ENCODE measurements around the gene HFM1. TPM values are rescaled to one million over a fixed set of nuclear protein-coding genes. Genes with fewer than 3 reads are reported as not detected.

Gene HFM1
- total and polyA plus RNA-seq, 9 of the 15 experiments (the other 6 are each of a cell fraction or from before 2014, with no cell fraction given) = 1.5 to 6.4 (median 3.7) TPM

GRCh38 chr1:91308544-91308943, 96.1 kb downstream of the HFM1 start (continued):
- TF ChIP-seq HDAC3 (IDR thresholded peaks at IDR 0.05; ENCODE audit: borderline replicate concordance, partially characterized antibody) = peak; percentile 50
- TF ChIP-seq RFX1 (IDR thresholded peaks at IDR 0.05) = no peak
- no peak for TF ChIP-seq ZNF174 (CRISPR knock-in tag; IDR thresholded peaks at IDR 0.05)
- no peak for TF ChIP-seq ZNF280A (IDR thresholded peaks at IDR 0.05; ENCODE audit: low read depth, partially characterized antibody)
- no peak for TF ChIP-seq JUN (IDR thresholded peaks at IDR 0.05; ENCODE audit: borderline replicate concordance, low read depth, low read length)
- no peak for TF ChIP-seq JUN (CRISPR knock-in tag; IDR thresholded peaks at IDR 0.05; ENCODE audit: borderline replicate concordance)
- no peak for TF ChIP-seq MAFK (IDR thresholded peaks at IDR 0.05; ENCODE audit: low read length)
- no peak for TF ChIP-seq ZNF282 (CRISPR knock-in tag; IDR thresholded peaks at IDR 0.05)
- TF ChIP-seq ZNF668 (CRISPR knock-in tag; IDR thresholded peaks at IDR 0.05) = no peak
- no peak for TF ChIP-seq KLF1 (tag; IDR thresholded peaks at IDR 0.05)
- no peak for TF ChIP-seq CREM (IDR thresholded peaks at IDR 0.05; ENCODE audit: low read depth)
- TF ChIP-seq MAX (CRISPR knock-in tag; IDR thresholded peaks at IDR 0.05) = no peak
- TF ChIP-seq E2F6 (IDR thresholded peaks at IDR 0.05; ENCODE audit: borderline replicate concordance in 1 of 2, extremely low read depth in 1 of 2, insufficient read depth in 1 of 2, insufficient read length in 1 of 2, low read depth in 1 of 2, low read length in 1 of 2, poor library complexity in 1 of 2, severe bottlenecking in 1 of 2) = no peak
- no peak for TF ChIP-seq ELK3 (CRISPR knock-in tag; IDR thresholded peaks at IDR 0.05)
- no peak for TF ChIP-seq ZBTB8A (IDR thresholded peaks at IDR 0.05; ENCODE audit: partially characterized antibody)
- no peak for TF ChIP-seq CEBPZ (IDR thresholded peaks at IDR 0.05; ENCODE audit: borderline replicate concordance, low read depth, low read length)
- TF ChIP-seq HMG20A (CRISPR knock-in tag; conservative IDR thresholded peaks at IDR 0.05) = no peak
- TF ChIP-seq THRA (IDR thresholded peaks at IDR 0.05) = no peak
- TF ChIP-seq RBM25 (IDR thresholded peaks at IDR 0.05; ENCODE audit: low read depth, low read length, severe bottlenecking) = no peak
- no peak for TF ChIP-seq GABPA (tag; conservative IDR thresholded peaks at IDR 0.05; ENCODE audit: low read depth)

Data from K562 (cell line).